Epithelial cell of proximal tubule (primary cell): Measurements from ENCODE around the gene PPFIA4. TPM values are rescaled to one million over a fixed set of nuclear protein-coding genes. Genes with fewer than 3 reads are reported as not detected.

Experiments used
- DNase-seq: peaks from one replicate; pipeline ENCODE4 v3.0.0-alpha.2; 2011; ENCODE audit warnings: low read depth
- H3K4me3 ChIP-seq: 2 replicates; pipeline ENCODE4 v1.5.1; 2011; ENCODE audit warnings: low read depth, mild to moderate bottlenecking, low read length
- total RNA-seq: library from RNA; depleted of rRNA; stranded (reverse); fragments of >200 nt; gene quantifications from 2 replicates; pipeline ENCODE4 v1.2.3, GENCODE V29; 2015
- TF ChIP-seq, protein P1 (sequence below): conservative IDR thresholded peaks from 2 replicates; pipeline ENCODE4 v1.5.1; 2012; ENCODE audit warnings: low read depth, mild to moderate bottlenecking, low read length

The PPFIA4 gene
- total RNA-seq, 1 donor from 2014 or later = 11.6 TPM

DNA sequence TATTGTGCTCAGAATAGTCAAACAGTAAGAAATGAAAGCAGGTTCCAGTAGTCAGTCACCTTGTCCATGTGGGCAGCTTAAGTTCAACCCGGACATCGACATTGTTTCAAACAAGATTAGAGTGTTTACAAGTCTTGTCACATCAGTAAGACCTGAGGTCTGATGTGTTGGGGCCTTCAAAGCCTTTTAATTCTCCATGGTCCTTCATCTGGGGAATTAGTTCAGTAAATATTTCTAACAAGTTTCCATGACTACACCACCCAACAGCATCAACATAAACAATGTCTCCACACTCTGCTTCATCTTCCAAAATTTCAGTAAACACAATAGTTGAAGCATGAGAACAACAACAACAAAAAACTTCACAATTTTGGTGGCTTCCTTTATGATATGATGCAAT, 86.2 kb downstream of the PPFIA4 start:
- TF ChIP-seq, protein P1, sequence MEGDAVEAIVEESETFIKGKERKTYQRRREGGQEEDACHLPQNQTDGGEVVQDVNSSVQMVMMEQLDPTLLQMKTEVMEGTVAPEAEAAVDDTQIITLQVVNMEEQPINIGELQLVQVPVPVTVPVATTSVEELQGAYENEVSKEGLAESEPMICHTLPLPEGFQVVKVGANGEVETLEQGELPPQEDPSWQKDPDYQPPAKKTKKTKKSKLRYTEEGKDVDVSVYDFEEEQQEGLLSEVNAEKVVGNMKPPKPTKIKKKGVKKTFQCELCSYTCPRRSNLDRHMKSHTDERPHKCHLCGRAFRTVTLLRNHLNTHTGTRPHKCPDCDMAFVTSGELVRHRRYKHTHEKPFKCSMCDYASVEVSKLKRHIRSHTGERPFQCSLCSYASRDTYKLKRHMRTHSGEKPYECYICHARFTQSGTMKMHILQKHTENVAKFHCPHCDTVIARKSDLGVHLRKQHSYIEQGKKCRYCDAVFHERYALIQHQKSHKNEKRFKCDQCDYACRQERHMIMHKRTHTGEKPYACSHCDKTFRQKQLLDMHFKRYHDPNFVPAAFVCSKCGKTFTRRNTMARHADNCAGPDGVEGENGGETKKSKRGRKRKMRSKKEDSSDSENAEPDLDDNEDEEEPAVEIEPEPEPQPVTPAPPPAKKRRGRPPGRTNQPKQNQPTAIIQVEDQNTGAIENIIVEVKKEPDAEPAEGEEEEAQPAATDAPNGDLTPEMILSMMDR = no peak
- no peak overlapping the region for H3K4me3 ChIP-seq
- no peak for DNase-seq

GRCh38 chr1:203113308-203113707, 87.0 kb downstream of the PPFIA4 start:
- H3K4me3 ChIP-seq = no peak overlapping the region
- DNase-seq = no peak
- TF ChIP-seq, protein P1 = no peak

DNA sequence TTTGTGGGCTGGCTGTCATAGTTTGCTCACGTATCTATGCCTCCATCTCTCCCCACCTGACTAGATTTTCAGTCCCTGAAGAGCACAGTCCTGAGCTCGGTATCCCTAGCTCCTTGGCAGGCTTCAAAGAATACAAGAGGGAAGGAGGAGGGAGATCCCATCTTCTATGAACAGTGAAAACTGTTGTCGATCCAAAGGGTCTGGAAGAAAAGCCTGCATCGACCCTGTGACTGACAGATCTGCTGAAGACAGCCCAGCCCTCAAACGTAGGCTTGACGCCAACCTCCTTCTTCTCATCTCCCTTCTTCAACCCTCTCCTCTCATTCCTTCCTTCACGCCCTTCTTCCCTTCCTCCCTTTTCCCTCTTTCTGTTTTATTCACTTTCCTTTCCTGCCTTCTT, 87.9 kb downstream of the PPFIA4 start:
- DNase-seq = no peak
- TF ChIP-seq, protein P1 = no peak
- no peak overlapping the region for H3K4me3 ChIP-seq

DNA sequence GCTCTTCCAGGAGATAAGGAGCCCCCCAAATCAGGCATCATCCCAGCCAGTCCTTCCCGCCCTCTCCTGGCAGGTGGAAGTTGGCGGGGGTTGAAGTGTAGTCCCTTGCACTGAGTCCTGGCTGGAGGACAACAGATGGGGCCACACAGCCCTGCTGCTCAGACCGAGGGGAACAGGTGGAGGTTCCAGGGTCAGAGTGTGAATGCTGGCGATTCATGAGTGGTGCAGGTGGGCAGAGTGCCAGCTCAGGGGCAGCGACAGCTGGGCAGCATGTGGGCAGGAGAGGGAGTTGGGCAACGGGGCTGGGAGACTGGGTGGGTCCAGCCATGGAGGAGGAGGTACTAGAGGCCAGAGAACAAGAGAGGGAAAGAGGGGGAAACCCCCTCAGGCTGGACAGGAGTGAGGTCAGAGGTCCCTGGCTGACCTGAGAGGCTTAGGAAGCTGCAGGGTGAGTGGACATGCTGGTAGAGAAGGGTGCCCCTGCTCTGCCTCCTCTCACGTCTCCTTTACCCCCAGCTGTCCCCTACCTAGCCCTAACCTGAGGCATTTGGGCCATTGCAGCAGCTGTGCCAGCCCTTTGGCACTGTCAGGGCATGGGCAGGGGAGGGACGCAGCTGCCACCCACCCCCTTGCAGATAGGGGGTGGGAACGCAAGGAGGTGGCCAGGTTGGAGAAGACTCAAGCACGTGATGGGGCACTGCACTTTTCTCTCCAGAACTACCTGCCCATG, 90.0 kb downstream of the PPFIA4 start:
- H3K4me3 ChIP-seq = no peak overlapping the region
- no peak for DNase-seq
- TF ChIP-seq, protein P1 = no peak

DNA sequence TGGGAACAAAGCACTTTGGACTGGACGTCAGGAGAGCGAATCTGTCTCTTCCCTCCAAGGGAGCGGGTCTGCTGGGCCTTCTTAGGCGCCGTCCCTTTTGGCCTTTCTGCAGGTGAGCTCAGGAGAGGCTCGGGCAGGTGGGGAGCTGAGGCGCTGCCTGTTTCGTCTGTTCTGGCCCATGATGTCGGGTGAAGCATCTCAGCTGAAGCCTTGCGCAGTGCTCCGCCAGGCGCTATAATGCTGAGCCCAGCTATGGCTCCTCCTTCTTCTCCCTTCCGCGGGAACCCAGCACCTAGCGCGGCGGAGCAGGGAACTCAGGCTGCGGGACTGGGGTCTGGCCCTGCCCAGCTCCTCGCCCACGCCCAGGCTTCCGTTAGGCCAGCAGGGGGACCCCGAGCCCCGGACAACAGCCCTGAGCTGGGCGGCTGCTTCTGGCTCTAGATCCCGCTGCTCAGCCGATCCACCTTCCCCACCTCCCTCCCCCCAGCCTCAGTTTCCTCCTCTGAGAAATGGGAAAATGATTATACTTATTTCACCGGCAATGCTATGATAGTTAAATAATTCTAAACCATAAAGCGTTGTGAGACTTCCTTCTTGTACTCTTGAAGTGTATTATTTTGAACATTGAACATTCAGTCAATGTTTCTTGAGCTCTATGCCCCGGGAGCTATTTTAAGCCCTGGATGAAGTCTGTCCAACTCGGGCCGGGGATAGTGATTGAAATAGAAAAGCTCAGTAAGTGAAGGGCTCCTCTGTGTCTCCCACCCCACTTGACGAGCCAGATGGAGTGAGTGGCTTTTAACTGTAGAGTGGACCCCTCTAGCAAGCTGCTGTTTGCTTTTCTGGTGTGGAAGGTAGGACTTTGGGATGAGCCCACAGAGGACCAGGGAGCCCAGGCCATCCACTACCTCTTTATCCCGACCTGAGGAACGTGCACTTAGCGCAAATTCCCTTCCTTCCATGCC, 91.6 kb downstream of the PPFIA4 start:
- TF ChIP-seq, protein P1 = peak; percentile 78
- H3K4me3 ChIP-seq = no peak overlapping the region
- DNase-seq = no peak

DNA sequence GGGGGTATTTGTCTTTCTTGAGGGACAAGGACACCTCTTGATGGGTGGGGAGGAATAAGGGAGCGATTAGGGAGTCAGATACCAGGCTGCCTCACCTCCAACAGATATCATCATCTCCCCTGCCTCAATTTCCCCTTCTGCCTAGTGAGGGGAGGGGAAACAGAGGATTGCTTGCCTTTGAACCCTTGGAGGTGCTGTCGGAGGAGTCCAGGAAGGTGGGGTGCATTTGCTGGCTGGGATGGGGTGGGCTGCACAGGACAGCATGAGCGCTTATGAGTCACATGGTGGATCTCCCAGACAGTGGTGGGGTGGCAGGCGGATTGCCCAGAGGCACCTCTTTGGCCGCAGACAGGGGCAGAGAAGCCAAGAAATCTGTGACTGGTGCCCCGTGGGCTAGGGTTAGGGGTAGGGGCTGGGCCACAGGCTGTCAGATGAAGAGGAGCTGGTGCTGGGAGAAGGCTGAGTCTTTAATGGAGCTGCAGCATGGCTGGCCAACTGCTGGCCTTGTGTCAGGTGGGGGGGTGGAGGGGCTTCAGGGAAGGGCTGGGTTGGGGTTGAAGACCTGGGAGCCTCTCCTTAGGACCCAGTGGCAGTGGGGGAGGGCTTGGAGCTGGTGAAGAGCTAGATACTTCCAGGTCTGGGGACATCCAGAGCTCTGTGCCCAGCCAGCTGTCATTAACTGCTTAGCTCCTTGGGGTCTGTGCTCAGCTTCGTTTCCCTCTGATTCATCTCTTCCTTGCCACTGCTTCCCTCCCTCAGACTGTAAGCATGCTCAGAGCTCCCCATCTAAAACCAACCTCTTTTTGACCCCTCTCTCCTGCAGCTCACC, 94.2 kb downstream of the PPFIA4 start:
- TF ChIP-seq, protein P1 = no peak

More for the DNA sequence above, 94.2 kb downstream of the PPFIA4 start:
- DNase-seq = no peak
- H3K4me3 ChIP-seq = no peak overlapping the region
